Nephron (organoid): ENCODE measurements around the gene DCP1B.

ENCODE experiments used
- H3K27ac Mint-ChIP-seq, 3 experiments: 2 replicates each; pipeline ENCODE4 v1.8.0; 2020; ENCODE audit warnings: mixed read lengths in 3 of 3, mild to moderate bottlenecking in 2 of 3, moderate library complexity in 1 of 3
- H3K27me3 Mint-ChIP-seq: 2 replicates; pipeline ENCODE4 v1.8.0; 2021; ENCODE audit warnings: low read depth, mild to moderate bottlenecking, moderate library complexity, mixed read lengths
- H3K36me3 Mint-ChIP-seq: 2 replicates; pipeline ENCODE4 v1.8.0; 2020; ENCODE audit warnings: low read depth, mixed read lengths
- H3K4me1 Mint-ChIP-seq: 2 replicates; pipeline ENCODE4 v1.8.0; 2020; ENCODE audit warnings: mixed read lengths
- H3K4me3 Mint-ChIP-seq, 3 experiments: 2 replicates each; pipeline ENCODE4 v1.8.0; 2020; ENCODE audit warnings: mild to moderate bottlenecking in 3 of 3, mixed read lengths in 3 of 3, moderate library complexity in 2 of 3
- H3K9me3 Mint-ChIP-seq: 2 replicates; pipeline ENCODE4 v1.8.0; 2020; ENCODE audit warnings: mixed read lengths
- TF ChIP-seq, protein P1 (sequence below), 3 experiments: fragments of 200-600 bp; sonication (generic); IDR thresholded peaks; one replicate each; pipeline ENCODE4 v1.5.0; 2021; ENCODE audit warnings: antibody characterized with exemption in 3 of 3; ENCODE audit not compliant: unreplicated experiment in 3 of 3

DCP1B gene

DNA sequence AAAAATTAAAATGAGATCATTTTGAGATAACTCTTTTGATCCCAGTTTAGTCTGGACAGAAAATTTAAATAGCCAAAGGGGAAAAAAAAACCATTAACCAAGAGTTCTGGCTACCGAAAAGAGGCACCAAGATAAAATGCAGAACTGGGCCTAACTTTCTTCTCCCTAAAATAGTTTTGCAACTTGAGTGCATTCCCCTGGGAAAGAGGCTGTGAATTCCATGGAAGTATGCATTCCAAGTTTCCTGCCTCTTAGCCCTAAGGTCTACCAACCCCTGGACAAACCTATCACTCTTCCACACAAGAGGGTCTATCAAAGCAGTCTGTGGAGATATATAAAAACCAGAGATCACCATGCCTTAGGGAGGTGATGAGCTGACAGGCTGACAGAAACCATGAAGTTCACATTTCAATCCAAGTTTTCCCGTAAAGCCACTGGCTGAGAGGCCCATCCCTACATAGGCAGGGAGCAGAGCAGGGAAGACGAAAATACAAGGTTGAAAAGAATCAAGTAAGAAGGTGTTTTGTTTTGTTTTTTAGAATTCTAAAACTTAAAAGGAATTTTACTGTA is 33.8 kb downstream of the DCP1B start:
- TF ChIP-seq, protein P1, sequence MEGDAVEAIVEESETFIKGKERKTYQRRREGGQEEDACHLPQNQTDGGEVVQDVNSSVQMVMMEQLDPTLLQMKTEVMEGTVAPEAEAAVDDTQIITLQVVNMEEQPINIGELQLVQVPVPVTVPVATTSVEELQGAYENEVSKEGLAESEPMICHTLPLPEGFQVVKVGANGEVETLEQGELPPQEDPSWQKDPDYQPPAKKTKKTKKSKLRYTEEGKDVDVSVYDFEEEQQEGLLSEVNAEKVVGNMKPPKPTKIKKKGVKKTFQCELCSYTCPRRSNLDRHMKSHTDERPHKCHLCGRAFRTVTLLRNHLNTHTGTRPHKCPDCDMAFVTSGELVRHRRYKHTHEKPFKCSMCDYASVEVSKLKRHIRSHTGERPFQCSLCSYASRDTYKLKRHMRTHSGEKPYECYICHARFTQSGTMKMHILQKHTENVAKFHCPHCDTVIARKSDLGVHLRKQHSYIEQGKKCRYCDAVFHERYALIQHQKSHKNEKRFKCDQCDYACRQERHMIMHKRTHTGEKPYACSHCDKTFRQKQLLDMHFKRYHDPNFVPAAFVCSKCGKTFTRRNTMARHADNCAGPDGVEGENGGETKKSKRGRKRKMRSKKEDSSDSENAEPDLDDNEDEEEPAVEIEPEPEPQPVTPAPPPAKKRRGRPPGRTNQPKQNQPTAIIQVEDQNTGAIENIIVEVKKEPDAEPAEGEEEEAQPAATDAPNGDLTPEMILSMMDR (IDR thresholded peaks at IDR 0.05; ENCODE audit: unreplicated experiment in 3 of 3), result no peak
- Mint-ChIP-seq H3K9me3 (no peaks in the 10 kb centered on the region), H3K27ac (no peak overlapping the region), H3K4me1 (peaks cover 25% of the 10 kb centered on the region), H3K36me3 (peaks cover 25% of the 10 kb centered on the region), H3K4me3 (no peak overlapping the region), H3K27me3 (no peaks in the 10 kb centered on the region)

- Mint-ChIP-seq H3K9me3 (no peaks in the 10 kb centered on the region), H3K36me3 (peaks cover 38% of the 10 kb centered on the region), H3K4me3 (no peak overlapping the region)
Observed at GRCh38 chr12:1966561-1967226, 37.6 kb downstream of the DCP1B start.

DNA sequence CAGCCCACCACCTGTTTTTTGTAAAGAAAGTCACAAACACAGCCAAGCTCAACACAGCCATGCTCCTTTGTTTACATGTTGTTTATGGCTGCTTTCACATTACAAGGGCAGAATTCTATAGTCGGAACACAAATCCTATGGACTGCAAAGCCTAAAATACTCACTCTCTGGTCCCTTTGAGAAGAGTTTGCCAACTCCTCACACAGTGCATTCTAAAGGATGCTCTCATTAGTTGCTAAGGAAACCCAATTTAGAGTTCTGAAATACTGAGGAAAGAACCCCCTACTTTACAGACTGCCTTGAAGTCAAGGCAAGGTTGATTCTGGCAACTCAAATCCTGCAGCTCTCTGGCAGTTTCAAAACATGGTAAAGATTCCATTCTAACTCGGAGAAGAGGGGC is 38.3 kb downstream of the DCP1B start:
- H3K4me3 Mint-ChIP-seq, result no peak overlapping the region
- TF ChIP-seq, protein P1 (IDR thresholded peaks at IDR 0.05; ENCODE audit: unreplicated experiment in 3 of 3), result no peak
- no peaks in the 10 kb centered on the region for H3K27me3 Mint-ChIP-seq
- peaks cover 43% of the 10 kb centered on the region for H3K36me3 Mint-ChIP-seq
- no peak overlapping the region for H3K27ac Mint-ChIP-seq
- H3K9me3 Mint-ChIP-seq, result no peaks in the 10 kb centered on the region
- peaks cover 3% of the 10 kb centered on the region for H3K4me1 Mint-ChIP-seq

More at GRCh38 chr12:1966561-1967226, 37.6 kb downstream of the DCP1B start:
- H3K27me3 Mint-ChIP-seq, result no peaks in the 10 kb centered on the region
- H3K4me1 Mint-ChIP-seq, result peaks cover 3% of the 10 kb centered on the region
- H3K27ac Mint-ChIP-seq, result no peak overlapping the region
- TF ChIP-seq, protein P1 (IDR thresholded peaks at IDR 0.05; ENCODE audit: unreplicated experiment in 3 of 3), result no peak

- peaks cover 4% of the 10 kb centered on the region for H3K9me3 Mint-ChIP-seq
- H3K27ac Mint-ChIP-seq, result no peak overlapping the region
- H3K4me1 Mint-ChIP-seq, result no peaks in the 10 kb centered on the region
- H3K4me3 Mint-ChIP-seq, result no peak overlapping the region
- H3K27me3 Mint-ChIP-seq, result peaks cover 4% of the 10 kb centered on the region
- TF ChIP-seq, protein P1 (IDR thresholded peaks at IDR 0.05; ENCODE audit: unreplicated experiment in 3 of 3), result no peak
- H3K36me3 Mint-ChIP-seq, result peaks cover 69% of the 10 kb centered on the region
Observed at GRCh38 chr12:1962051-1963020, 41.9 kb downstream of the DCP1B start.

- TF ChIP-seq, protein P1 (IDR thresholded peaks at IDR 0.05; ENCODE audit: unreplicated experiment in 3 of 3), result no peak
- peaks cover 4% of the 10 kb centered on the region for H3K9me3 Mint-ChIP-seq
- H3K4me3 Mint-ChIP-seq, result no peak overlapping the region
- H3K27me3 Mint-ChIP-seq, result peaks cover 4% of the 10 kb centered on the region
- no peak overlapping the region for H3K27ac Mint-ChIP-seq
- H3K36me3 Mint-ChIP-seq, result peaks cover 69% of the 10 kb centered on the region
- H3K4me1 Mint-ChIP-seq, result no peaks in the 10 kb centered on the region
Observed at GRCh38 chr12:1956716-1957115, 47.5 kb downstream of the DCP1B start.
